GM12878 (cell line): Measurements from ENCODE around the gene FITM1. TPM values are rescaled to one million over a fixed set of nuclear protein-coding genes. Genes with fewer than 3 reads are reported as not detected.

ENCODE experiments used
- ATAC-seq: fragments of 200-7000 bp; cut with Tn5 transposase; 3 replicates; pipeline ENCODE4 v1.9.1; 2020; ENCODE audit warnings: mild to moderate bottlenecking, moderate library complexity
- BruUV-seq: library from RNA; stranded (reverse); fragments of 400-500 nt; replicated peaks from 2 replicates; lab custom pipeline; 2021; lab: Mats Ljungman, UMichigan
- CTCF ChIA-PET: fragments of 300-600 bp; sonication (Branson Sonifier 250); formaldehyde crosslinking; extraction: SDS; loops from one replicate; lab custom pipeline; 2021; ENCODE audit warnings: inconsistent platforms; lab: Yijun Ruan, JAX
- POLR2A ChIA-PET: fragments of 350-600 bp; formaldehyde crosslinking; extraction: SDS; loops from one replicate; lab custom pipeline; 2021; ENCODE audit warnings: inconsistent platforms; lab: Charles Lee
- RAD21 ChIA-PET: fragments of 300-600 bp; sonication (Branson Sonifier 250); formaldehyde crosslinking; loops from one replicate; lab custom pipeline; 2023; ENCODE audit warnings: antibody characterized with exemption; ENCODE audit not compliant: unreplicated experiment; lab: Charles Lee
- SMC1A ChIA-PET: fragments of 300-600 bp; sonication (Branson Sonifier 250); formaldehyde crosslinking; loops from one replicate; lab custom pipeline; 2023; ENCODE audit not compliant: unreplicated experiment, uncharacterized antibody; lab: Charles Lee
- DNase-seq: peaks from one replicate; pipeline ENCODE4 v3.0.0-alpha.2; 2011; ENCODE audit warnings: low read depth, low spot score
- FAIRE-seq: peaks from 3 replicates; lab custom pipeline; 2011; peaks lifted over from hg19 to GRCh38; lab: Jason Lieb, UNC
- H2AFZ ChIP-seq: 2 replicates; pipeline ENCODE4 v1.6.0; 2011; ENCODE audit warnings: low read depth, low read length, control low read depth; ENCODE audit not compliant: control insufficient read depth
- H3K27ac ChIP-seq: 2 replicates; pipeline ENCODE4 v1.5.1; 2011; ENCODE audit warnings: control low read depth; ENCODE audit not compliant: control insufficient read depth, insufficient read depth
- H3K27me3 ChIP-seq, 2 experiments: replicated peaks in 1 of 2; 2 replicates each; pipeline versions ENCODE4 v1.6.0 to v1.6.1; 2011; ENCODE audit warnings: low read length in 1 of 2; ENCODE audit not compliant: control insufficient read depth in 2 of 2, insufficient read depth in 2 of 2
- H3K36me3 ChIP-seq, 2 experiments: 2 replicates each; pipeline ENCODE4 v1.5.1; 2011; ENCODE audit warnings: low read length in 1 of 2; ENCODE audit not compliant: control insufficient read depth in 2 of 2, insufficient read depth in 2 of 2
- H3K4me1 ChIP-seq: 2 replicates; pipeline ENCODE4 v1.6.1; 2011; ENCODE audit warnings: mild to moderate bottlenecking, low read length, moderate library complexity, mixed read lengths; ENCODE audit not compliant: control insufficient read depth, insufficient read depth
- H3K4me2 ChIP-seq: 2 replicates; pipeline ENCODE4 v1.6.0; 2011; ENCODE audit warnings: control low read depth; ENCODE audit not compliant: control insufficient read depth, insufficient read depth
- H3K4me3 ChIP-seq: fragments of 200-600 bp; sonication (generic); 2 replicates; pipeline ENCODE4 v1.5.1; 2016
- H3K79me2 ChIP-seq: 2 replicates; pipeline ENCODE4 v1.6.0; 2011; ENCODE audit warnings: low read length; ENCODE audit not compliant: control insufficient read depth, insufficient read depth
- H3K9ac ChIP-seq: 2 replicates; pipeline ENCODE4 v1.8.0; 2011; ENCODE audit warnings: low read length, control low read depth, mixed read lengths; ENCODE audit not compliant: control insufficient read depth, insufficient read depth
- H3K9me3 ChIP-seq: replicated peaks from 3 replicates; pipeline ENCODE4 v1.5.1; 2011; ENCODE audit warnings: mild to moderate bottlenecking, low read length; ENCODE audit not compliant: control insufficient read depth, insufficient read depth
- H4K20me1 ChIP-seq: 2 replicates; pipeline ENCODE4 v1.6.0; 2011; ENCODE audit not compliant: control insufficient read depth, insufficient read depth
- BCLAF1 ChIP-seq: fragments of 450-650 bp; IDR thresholded peaks from 2 replicates; pipeline ENCODE4 v1.6.1; 2017; ENCODE audit warnings: antibody characterized with exemption, mild to moderate bottlenecking, moderate library complexity
- EP300 ChIP-seq, 2 experiments: fragments of 150-350 bp in 1 of 2; IDR thresholded peaks; 2 replicates each; pipeline ENCODE4 v1.6.1; 2011 to 2012; ENCODE audit warnings: low read depth in 2 of 2, low read length in 2 of 2, borderline replicate concordance in 1 of 2, improper control_type of control experiment in 1 of 2, inconsistent platforms in 1 of 2; ENCODE audit not compliant: control insufficient read depth in 1 of 2
- GATAD2B ChIP-seq: fragments of 450-650 bp; conservative IDR thresholded peaks from 2 replicates; pipeline ENCODE4 v1.6.1; 2017; ENCODE audit warnings: low read depth, mild to moderate bottlenecking, moderate library complexity
- HCFC1 ChIP-seq: fragments of 150-350 bp; IDR thresholded peaks from 2 replicates; pipeline ENCODE4 v1.6.1; 2014; ENCODE audit warnings: low read length
- MTA2 ChIP-seq: fragments of 450-650 bp; IDR thresholded peaks from 2 replicates; pipeline ENCODE4 v1.6.1; 2016; ENCODE audit warnings: low read depth, mild to moderate bottlenecking, moderate library complexity
- REST ChIP-seq: IDR thresholded peaks from 2 replicates; pipeline ENCODE4 v1.6.1; 2012; ENCODE audit warnings: mild to moderate bottlenecking, low read depth, low read length
- RUNX3 ChIP-seq: IDR thresholded peaks from 2 replicates; pipeline ENCODE4 v1.6.1; 2012; ENCODE audit warnings: low read length, inconsistent platforms
- SP1 ChIP-seq: IDR thresholded peaks from one replicate; pipeline ENCODE4 v1.6.1; 2011; ENCODE audit warnings: low read depth, low read length
- TBL1XR1 ChIP-seq: IDR thresholded peaks from 2 replicates; pipeline ENCODE4 v1.6.1; 2012; ENCODE audit warnings: low read depth, low read length, improper control_type of control experiment
- USF1 ChIP-seq: IDR thresholded peaks from 2 replicates; pipeline ENCODE4 v1.6.1; 2011; ENCODE audit warnings: borderline replicate concordance, low read depth, mild to moderate bottlenecking, moderate library complexity, mixed read lengths, low read length; ENCODE audit not compliant: insufficient read depth; ENCODE audit errors: extremely low read length
- USF2 ChIP-seq: IDR thresholded peaks from 2 replicates; pipeline ENCODE4 v1.6.1; 2011; ENCODE audit warnings: low read depth, low read length, improper control_type of control experiment, borderline replicate concordance
- ZNF622 ChIP-seq: fragments of 450-650 bp; IDR thresholded peaks from 2 replicates; pipeline ENCODE4 v1.6.1; 2017; ENCODE audit warnings: mild to moderate bottlenecking, inconsistent platforms
- ZSCAN29 ChIP-seq: fragments of 450-650 bp; IDR thresholded peaks from 2 replicates; pipeline ENCODE4 v1.6.1; 2017; ENCODE audit warnings: mild to moderate bottlenecking, moderate library complexity
- whole genome bisulfite sequencing: methylation state at CpG from one replicate; pipeline ENCODE4 v1.1.6; 2016; ENCODE audit warnings: low lambda C conversion rate; ENCODE audit not compliant: insufficient replicate concordance, insufficient coverage; ENCODE audit errors: missing lambda C conversion rate; 5-methylcytosine and 5-hydroxymethylcytosine counted together
- in situ Hi-C: fragments of 300-500 bp; cut with MboI; formaldehyde crosslinking; loops from 9 replicates; pipeline ENCODE4 v1.14.3; 2018; ENCODE audit warnings: mixed read lengths
- intact Hi-C: fragments of 100-400 bp; cut with micrococcal nuclease; formaldehyde crosslinking; loops from one replicate; pipeline ENCODE4 v1.14.2; 2022; ENCODE audit not compliant: unreplicated experiment
- polyA plus RNA-seq, 11 experiments: library from polyadenylated mRNA; depleted of rRNA in 4 of 11; unstranded in 6 of 11; stranded (reverse) in 5 of 11; fragments of >200 nt; fragmentation: Nextera tagmentation in 4 of 11; fragmentation: Illumina TruSeq in 1 of 11; extraction: Ambion mirVana in 4 of 11; extraction: Trizol in 1 of 11; gene quantifications; 1 replicate in 1 of 11; 2 replicates in 10 of 11; pipeline versions ENCODE4 v1.2.1 to v1.2.3, GENCODE V29; 2011 to 2016; ENCODE audit warnings: inconsistent platforms in 2 of 11, missing spikeins in 2 of 11, low read depth in 1 of 11
- total RNA-seq, 4 experiments: library from RNA; depleted of rRNA in 3 of 4; stranded (reverse); fragments of >200 nt in 3 of 4; fragmentation: Illumina TruSeq in 1 of 4; extraction: Trizol in 1 of 4; gene quantifications; 2 replicates each; pipeline versions ENCODE4 v1.2.1 to v1.2.3, GENCODE V29; 2013 to 2021

FITM1 gene
- total and polyA plus RNA-seq, 10 of the 15 experiments (the other 5 are each of a cell fraction or from before 2014, with no cell fraction given), result 0.11 to 1.9 (median 0.45) TPM; not detected in 2

- WGBS, result under 1% methylated on average over 63 of the region's 65 CpGs
- ATAC-seq (peak; percentile 92), DNase-seq (peak; percentile 97), FAIRE-seq (peak; percentile 35)
- Histone ChIP-seq H4K20me1 (no peaks in the 10 kb centered on the region), H3K36me3 (peaks cover 12 to 33% of the 10 kb centered on the region in 2 experiments), H3K27ac (peak within 1 kb of the TSS; percentile 93), H3K9me3 (no peaks in the 10 kb centered on the region), H3K4me3 (peak within 1 kb of the TSS; percentile 94), H3K9ac (peak within 1 kb of the TSS; percentile 94), H3K4me2 (peak within 1 kb of the TSS; percentile 96), H3K27me3 (no peaks in the 10 kb centered on the region), H2AFZ (peak within 1 kb of the TSS; percentile 62), H3K79me2 (peaks cover 79% of the 10 kb centered on the region), H3K4me1 (peaks cover 40% of the 10 kb centered on the region)
- SMC1A ChIA-PET, result interaction anchor here (0.6 to 2.2 kb wide), 7 partner anchors 19 to 56 kb away, joined by 3 to 8 read pairs (median 3); partner anchors contain the start of gene IRF9
- intact Hi-C loops (loop anchor here (1.0 kb wide), 1 partner anchor 27 kb away; the partner anchor contains the start of genes DCAF11 and NRL), in situ Hi-C loops (no loop called here)
- BruUV-seq, result no TSS peak
- CTCF ChIA-PET, result interaction anchor here (0.7 to 1.7 kb wide), 7 partner anchors 20 to 582 kb away, joined by 4 to 13 read pairs (median 6); partner anchors contain the start of genes DCAF11, IRF9, NRL and TINF2
- RAD21 ChIA-PET, result interaction anchor here (0.6 to 6.8 kb wide), 8 partner anchors 19 to 764 kb away, joined by 3 to 69 read pairs (median 6); partner anchors contain the start of genes DCAF11, IRF9, MDP1 and NRL
- POLR2A ChIA-PET, result interaction anchor here (0.7 to 11.6 kb wide), 11 partner anchors 9 to 130 kb away, joined by 3 to 276 read pairs (median 3); partner anchors contain the start of genes DCAF11, IRF9, NRL and PCK2
- TF ChIP-seq TBL1XR1 (no peak), MTA2 (0 out of 2 replicates have a peak, but pooled peaks have one; percentile 29), BCLAF1 (no peak), HCFC1 (peak; percentile 16), USF2 (peak; percentile 52), RUNX3 (peak; percentile 63), ZSCAN29 (no peak), EP300 (IDR thresholded peaks at IDR 0.05; ENCODE audit: borderline replicate concordance in 1 of 2, control insufficient read depth in 1 of 2, low read depth in 2 of 2, low read length in 2 of 2) (peak in 1 of 2 experiments; percentile 58; a peak in 2 of 4 replicates), GATAD2B (peak; percentile 72), REST (no peak), ZNF622 (no peak), SP1 (peak; percentile 94), USF1 (peak; percentile 53)
Observed at GRCh38 chr14:24141097-24141880, 10.8 kb downstream of the FITM1 start, which contains the start of gene EMC9. Gene EMC9, minus strand, starts transcription at chr14:24141591. Its CDS starts 287 bp downstream, at chr14:24141304.
